ENCODE measurements around the gene PBXIP1.

DNA sequence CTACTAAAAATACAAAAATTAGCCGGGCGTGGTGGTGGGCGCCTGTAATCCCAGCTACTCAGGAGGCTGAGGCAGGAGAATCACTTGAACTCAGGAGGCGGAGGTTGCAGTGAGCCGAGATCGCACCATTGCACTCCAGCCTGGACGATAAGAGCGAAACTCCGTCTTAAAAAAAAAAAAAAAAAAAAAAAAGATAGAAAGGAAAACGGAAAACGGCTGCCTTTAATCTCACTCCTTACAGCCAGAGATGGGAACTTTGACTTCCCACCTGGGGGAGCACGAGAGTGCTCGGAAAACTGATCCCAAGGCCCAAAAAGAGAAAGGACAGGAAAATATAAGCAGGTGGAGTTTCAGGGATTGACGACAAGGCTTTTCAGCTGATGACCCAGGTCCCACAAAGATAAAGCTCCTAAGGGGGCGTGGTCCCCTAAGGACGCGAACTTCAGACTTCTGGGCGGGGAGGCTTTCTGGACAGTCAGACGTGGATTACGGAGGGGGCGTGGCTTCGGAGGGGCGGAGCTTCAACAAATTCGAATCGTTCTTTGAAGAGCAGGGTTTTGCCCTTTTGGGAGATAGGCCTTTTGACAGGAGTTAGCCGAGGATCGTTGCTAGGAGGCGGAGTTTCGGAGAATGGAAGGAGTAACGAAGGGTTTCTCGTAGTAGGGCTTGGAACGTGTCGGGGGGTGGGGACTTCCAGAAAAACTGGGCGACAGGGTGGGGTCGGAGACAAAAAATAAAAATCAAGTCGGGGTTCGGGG lies 17.6 kb upstream of the PBXIP1 start:
- TF ChIP-seq, protein P1, sequence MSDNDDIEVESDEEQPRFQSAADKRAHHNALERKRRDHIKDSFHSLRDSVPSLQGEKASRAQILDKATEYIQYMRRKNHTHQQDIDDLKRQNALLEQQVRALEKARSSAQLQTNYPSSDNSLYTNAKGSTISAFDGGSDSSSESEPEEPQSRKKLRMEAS (IDR thresholded peaks at IDR 0.05) = peak; percentile 68
- TF ChIP-seq, protein P2, sequence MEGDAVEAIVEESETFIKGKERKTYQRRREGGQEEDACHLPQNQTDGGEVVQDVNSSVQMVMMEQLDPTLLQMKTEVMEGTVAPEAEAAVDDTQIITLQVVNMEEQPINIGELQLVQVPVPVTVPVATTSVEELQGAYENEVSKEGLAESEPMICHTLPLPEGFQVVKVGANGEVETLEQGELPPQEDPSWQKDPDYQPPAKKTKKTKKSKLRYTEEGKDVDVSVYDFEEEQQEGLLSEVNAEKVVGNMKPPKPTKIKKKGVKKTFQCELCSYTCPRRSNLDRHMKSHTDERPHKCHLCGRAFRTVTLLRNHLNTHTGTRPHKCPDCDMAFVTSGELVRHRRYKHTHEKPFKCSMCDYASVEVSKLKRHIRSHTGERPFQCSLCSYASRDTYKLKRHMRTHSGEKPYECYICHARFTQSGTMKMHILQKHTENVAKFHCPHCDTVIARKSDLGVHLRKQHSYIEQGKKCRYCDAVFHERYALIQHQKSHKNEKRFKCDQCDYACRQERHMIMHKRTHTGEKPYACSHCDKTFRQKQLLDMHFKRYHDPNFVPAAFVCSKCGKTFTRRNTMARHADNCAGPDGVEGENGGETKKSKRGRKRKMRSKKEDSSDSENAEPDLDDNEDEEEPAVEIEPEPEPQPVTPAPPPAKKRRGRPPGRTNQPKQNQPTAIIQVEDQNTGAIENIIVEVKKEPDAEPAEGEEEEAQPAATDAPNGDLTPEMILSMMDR (IDR thresholded peaks at IDR 0.05; ENCODE audit: low read depth, low read length, missing input control) = no peak

Measured in liver (tissue), 2 donors.